Omental fat pad (tissue), 4 donors: ENCODE data around the gene KIR3DL1. TPM values are rescaled to one million over a fixed set of nuclear protein-coding genes. Genes with fewer than 3 reads are reported as not detected.
"Not testable (repeated sequence)": the region's sequence is repeated elsewhere in the genome, so short reads cannot be mapped to it uniquely, and the experiment has no call there.

ENCODE experiments used
- ATAC-seq: fragments of 150-250 bp; one replicate; pipeline ENCODE4 v1.9.1; 2016; ENCODE audit warnings: mild to moderate bottlenecking, moderate library complexity; ENCODE audit not compliant: low FRiP score
- DNase-seq: peaks from one replicate; pipeline ENCODE4 v3.0.0-alpha.2; 2019; ENCODE audit warnings: low spot score
- small RNA-seq: library from RNA; depleted of rRNA; stranded (forward); fragments of <200 nt; gene quantifications from one replicate; pipeline ENCODE3, GENCODE V24; 2016
- total RNA-seq, 4 donors: library from RNA; depleted of rRNA; stranded (reverse); fragments of >200 nt; gene quantifications; one replicate each; pipeline ENCODE4 v1.1.0, GENCODE V29; 2016
- TF ChIP-seq, protein P1 (sequence below), 3 donors: fragments of 450-650 bp; IDR thresholded peaks; one replicate each; pipeline ENCODE4 v1.5.1; 2016 to 2017; ENCODE audit warnings: antibody characterized with exemption in 3 of 3, mild to moderate bottlenecking in 3 of 3, moderate library complexity in 2 of 3

The KIR3DL1 gene
- total RNA-seq, 4 donors from 2014 or later: 0.38 TPM; not detected in 3

GRCh38 chr19:54851353-54851752 is 35.1 kb downstream of the KIR3DL1 start:
- TF ChIP-seq, protein P1, sequence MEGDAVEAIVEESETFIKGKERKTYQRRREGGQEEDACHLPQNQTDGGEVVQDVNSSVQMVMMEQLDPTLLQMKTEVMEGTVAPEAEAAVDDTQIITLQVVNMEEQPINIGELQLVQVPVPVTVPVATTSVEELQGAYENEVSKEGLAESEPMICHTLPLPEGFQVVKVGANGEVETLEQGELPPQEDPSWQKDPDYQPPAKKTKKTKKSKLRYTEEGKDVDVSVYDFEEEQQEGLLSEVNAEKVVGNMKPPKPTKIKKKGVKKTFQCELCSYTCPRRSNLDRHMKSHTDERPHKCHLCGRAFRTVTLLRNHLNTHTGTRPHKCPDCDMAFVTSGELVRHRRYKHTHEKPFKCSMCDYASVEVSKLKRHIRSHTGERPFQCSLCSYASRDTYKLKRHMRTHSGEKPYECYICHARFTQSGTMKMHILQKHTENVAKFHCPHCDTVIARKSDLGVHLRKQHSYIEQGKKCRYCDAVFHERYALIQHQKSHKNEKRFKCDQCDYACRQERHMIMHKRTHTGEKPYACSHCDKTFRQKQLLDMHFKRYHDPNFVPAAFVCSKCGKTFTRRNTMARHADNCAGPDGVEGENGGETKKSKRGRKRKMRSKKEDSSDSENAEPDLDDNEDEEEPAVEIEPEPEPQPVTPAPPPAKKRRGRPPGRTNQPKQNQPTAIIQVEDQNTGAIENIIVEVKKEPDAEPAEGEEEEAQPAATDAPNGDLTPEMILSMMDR (IDR thresholded peaks at IDR 0.05): no peak
- no peak for DNase-seq

GRCh38 chr19:54855241-54855640 is 39.0 kb downstream of the KIR3DL1 start:
- not testable (repeated sequence) for ATAC-seq, DNase-seq

More at GRCh38 chr19:54851353-54851752, 35.1 kb downstream of the KIR3DL1 start:
- ATAC-seq: no peak

- not testable (repeated sequence) for DNase-seq, ATAC-seq
These were observed 42.2 kb downstream of the KIR3DL1 start for GRCh38 chr19:54858476-54858875.

DNA sequence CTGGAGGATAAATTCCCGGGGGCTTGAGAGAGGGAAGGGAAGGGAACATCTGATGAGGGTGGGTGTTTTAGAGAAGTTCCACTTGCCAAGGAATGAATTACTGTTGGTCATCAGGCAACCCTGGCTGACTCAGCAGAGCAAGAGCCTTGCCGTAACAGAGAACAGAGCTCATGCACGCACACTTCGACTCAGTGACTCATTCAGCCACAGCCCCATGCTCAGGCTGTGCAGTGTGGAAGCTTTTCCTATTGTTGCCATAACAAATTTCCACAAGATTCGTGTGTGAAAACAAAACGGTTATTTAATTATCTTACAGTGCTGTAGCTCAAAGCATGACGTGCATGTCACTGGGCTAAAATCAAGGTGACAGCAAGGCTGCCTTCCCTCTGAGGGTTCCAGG is 43.2 kb downstream of the KIR3DL1 start:
- DNase-seq, ATAC-seq: not testable (repeated sequence)

DNA sequence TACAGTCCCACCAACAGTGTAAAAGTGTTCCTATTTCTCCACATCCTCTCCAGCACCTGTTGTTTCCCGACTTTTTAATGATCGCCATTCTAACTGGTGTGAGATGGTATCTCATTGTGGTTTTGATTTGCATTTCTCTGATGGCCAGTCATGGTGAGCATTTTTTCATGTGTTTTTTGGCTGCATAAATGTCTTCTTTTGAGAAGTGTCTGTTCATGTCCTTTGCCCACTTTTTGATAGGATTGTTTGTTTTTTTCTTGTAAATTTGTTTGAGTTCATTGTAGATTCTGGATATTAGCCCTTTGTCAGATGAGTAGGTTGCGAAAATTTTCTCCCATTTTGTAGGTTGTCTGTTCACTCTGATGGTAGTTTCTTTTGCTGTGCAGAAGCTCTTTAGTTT is 47.2 kb downstream of the KIR3DL1 start:
- DNase-seq, ATAC-seq: not testable (repeated sequence)

DNA sequence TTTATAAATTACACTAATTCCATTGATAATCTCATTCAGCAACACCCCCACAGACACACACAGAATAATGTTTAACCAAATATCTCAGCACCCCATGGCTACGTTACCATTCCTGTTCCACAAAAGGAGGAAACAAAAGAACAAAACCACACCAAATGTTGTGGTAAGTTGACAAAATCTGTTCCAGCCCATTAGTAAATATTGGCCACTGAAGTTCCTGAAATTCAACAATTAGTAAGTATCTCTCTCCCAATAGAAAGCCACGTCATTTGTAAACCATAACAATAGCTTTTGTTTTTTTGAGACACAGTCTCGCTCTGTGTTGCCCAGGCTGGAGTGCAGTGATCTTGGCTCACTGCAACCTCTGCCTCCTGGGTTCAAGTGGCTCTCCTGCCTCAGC is 55.4 kb downstream of the KIR3DL1 start:
- TF ChIP-seq, protein P1 (IDR thresholded peaks at IDR 0.05): no peak
- DNase-seq: no peak

DNA sequence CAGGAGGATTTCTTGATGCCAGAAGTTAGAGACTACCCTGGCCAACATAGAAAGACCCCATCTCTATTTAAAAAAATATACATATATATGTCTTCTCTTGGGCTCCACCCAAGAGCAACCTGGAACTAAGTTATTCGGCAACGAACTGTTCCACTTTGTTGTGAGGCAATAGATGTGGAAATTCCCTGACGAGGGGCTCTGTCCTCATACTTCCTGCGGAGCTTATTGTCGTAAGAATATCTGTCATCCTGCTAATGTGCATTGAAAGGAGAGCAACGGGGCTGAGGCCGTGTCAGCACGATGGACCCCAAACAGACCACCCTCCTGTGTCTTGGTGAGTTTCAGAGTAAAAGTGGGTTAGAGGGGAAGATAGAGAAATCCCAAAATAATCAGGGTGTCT is 57.7 kb downstream of the KIR3DL1 start, which contains the start of gene FCAR:
FCAR (plus strand) TSS at position 246 of the 400 bp plus-strand sequence; CDS start at position 301, 55 bp downstream.
- no peak for ATAC-seq
- TF ChIP-seq, protein P1 (IDR thresholded peaks at IDR 0.05): no peak

More for the DNA sequence above, 55.4 kb downstream of the KIR3DL1 start:
- no peak for ATAC-seq

GRCh38 chr19:54875506-54875905 is 59.2 kb downstream of the KIR3DL1 start:
- ATAC-seq: no peak
- TF ChIP-seq, protein P1 (IDR thresholded peaks at IDR 0.05): no peak
- DNase-seq: no peak

More for the DNA sequence above, 57.7 kb downstream of the KIR3DL1 start, which contains the start of gene FCAR:
- no peak for DNase-seq

- DNase-seq: no peak
- TF ChIP-seq, protein P1 (IDR thresholded peaks at IDR 0.05): no peak
- no peak for ATAC-seq
These were observed 61.2 kb downstream of the KIR3DL1 start for GRCh38 chr19:54877471-54877870.

Small RNAs within 50 kb of the gene (small RNA-seq; reads per million reads assigned to genes)
- gene KIR3DP1 (not detected), gene RNU6-222P (not detected)

Other genes starting within 250 kb of the KIR3DL1 start
- 1 to 10 TPM; 1.9 to 9.5 (median 6.9) TPM for gene LILRA2, start 242.7 kb upstream of the KIR3DL1 start, total RNA-seq
- gene LILRA1, start 222.8 kb upstream of the KIR3DL1 start, total RNA-seq: 1 to 10 TPM in 3 of 4 donors, under 1 TPM in 1; 0.65 to 7.1 (median 2.5) TPM
- gene LILRB1, start 186.0 kb upstream of the KIR3DL1 start, total RNA-seq: 10 to 100 TPM in 1 of 4 donors, 1 to 10 TPM in 3; 1.4 to 17.3 (median 6.1) TPM
- 10 to 100 TPM in 2 of 4 donors, 1 to 10 TPM in 2; 7.8 to 36.7 (median 10.4) TPM for gene LILRB4, start 153.5 kb upstream of the KIR3DL1 start, total RNA-seq
- not detected for gene KIR3DL3, start 92.0 kb upstream of the KIR3DL1 start, total RNA-seq
- gene KIR2DL3, start 78.0 kb upstream of the KIR3DL1 start, total RNA-seq: not detected
- gene KIR2DL1, start 46.7 kb upstream of the KIR3DL1 start, total RNA-seq: under 1 TPM in 1 of 4 donors, not detected in 3; 0.36 TPM
- under 1 TPM in 1 of 4 donors, not detected in 3; 0.72 TPM for gene KIR2DL4, start 12.9 kb upstream of the KIR3DL1 start, total RNA-seq
- gene KIR2DS4, start 16.2 kb downstream of the KIR3DL1 start, total RNA-seq: not detected
- under 1 TPM in 2 of 4 donors, not detected in 2; 0.36 to 0.38 TPM for gene KIR3DL2, start 34.0 kb downstream of the KIR3DL1 start, total RNA-seq
- gene FCAR, start 57.8 kb downstream of the KIR3DL1 start, total RNA-seq: 10 to 100 TPM in 1 of 4 donors, 1 to 10 TPM in 3; 5.5 to 11.2 (median 7.0) TPM
- 1 to 10 TPM in 1 of 4 donors, under 1 TPM in 1, not detected in 2; 0.72 to 2.3 TPM for gene NCR1, start 89.7 kb downstream of the KIR3DL1 start, total RNA-seq
- not detected for gene NLRP7, start 131.1 kb downstream of the KIR3DL1 start, total RNA-seq
- 1 to 10 TPM in 2 of 4 donors, not detected in 2; 2.4 TPM for gene NLRP2, start 149.9 kb downstream of the KIR3DL1 start, total RNA-seq
- under 1 TPM in 1 of 4 donors, not detected in 3; 0.56 TPM for gene GP6, start 221.8 kb downstream of the KIR3DL1 start, total RNA-seq
- gene RDH13, start 246.7 kb downstream of the KIR3DL1 start, total RNA-seq: 10 to 100 TPM in 2 of 4 donors, 1 to 10 TPM in 2; 8.2 to 14.1 (median 10.8) TPM